ENCODE measurements around the gene OR1C1. TPM values are rescaled to one million over a fixed set of nuclear protein-coding genes. Genes with fewer than 3 reads are reported as not detected.
"Not testable (repeated sequence)": the region's sequence is repeated elsewhere in the genome, so short reads cannot be mapped to it uniquely, and the experiment has no call there.

The OR1C1 gene, protein sequence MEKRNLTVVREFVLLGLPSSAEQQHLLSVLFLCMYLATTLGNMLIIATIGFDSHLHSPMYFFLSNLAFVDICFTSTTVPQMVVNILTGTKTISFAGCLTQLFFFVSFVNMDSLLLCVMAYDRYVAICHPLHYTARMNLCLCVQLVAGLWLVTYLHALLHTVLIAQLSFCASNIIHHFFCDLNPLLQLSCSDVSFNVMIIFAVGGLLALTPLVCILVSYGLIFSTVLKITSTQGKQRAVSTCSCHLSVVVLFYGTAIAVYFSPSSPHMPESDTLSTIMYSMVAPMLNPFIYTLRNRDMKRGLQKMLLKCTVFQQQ
- polyA plus RNA-seq (2013, experiment 1 of 2) = not detected
- not detected for polyA plus RNA-seq (2013, experiment 2 of 2)

DNA sequence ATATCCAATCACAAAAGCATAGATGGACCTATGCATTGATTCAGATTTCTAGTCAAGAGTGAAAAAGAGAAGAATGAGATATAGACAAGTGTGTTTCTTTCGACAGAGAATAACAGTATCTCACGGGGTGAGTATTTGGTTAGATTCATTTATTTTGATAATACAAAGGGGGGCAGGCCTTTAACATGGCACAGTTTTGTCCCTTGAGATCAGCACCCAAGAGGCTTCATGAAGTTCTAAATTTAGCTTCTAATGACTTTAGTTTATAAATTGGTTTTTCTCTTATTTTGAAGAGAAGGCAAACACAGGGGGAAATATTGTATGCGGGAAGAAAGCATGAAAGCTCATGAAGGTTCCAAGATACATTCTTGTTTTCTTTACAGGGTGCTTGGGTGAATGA, at the start of gene OR1C1:
OR1C1 (minus strand) TSS at position 101 of the 400 bp plus-strand sequence. CDS start 2,150 bp downstream, outside the sequence.
- Histone ChIP-seq H3K4me1 (ENCODE audit: insufficient read depth, low read length) (no peaks in the 10 kb centered on the region), H3K9me3 (ENCODE audit: insufficient read depth, low read depth, low read length) (peaks cover 80% of the 10 kb centered on the region), H3K36me3 (ENCODE audit: insufficient read depth, low read length) (no peaks in the 10 kb centered on the region), H3K27me3 (ENCODE audit: insufficient read depth, low read length) (no peaks in the 10 kb centered on the region), H3K27ac (ENCODE audit: low read depth, low read length) (no peak within 1 kb of the TSS), H3K9ac (ENCODE audit: low read depth, low read length) (no peak within 1 kb of the TSS), H3K4me3 (ENCODE audit: low read length) (no peak within 1 kb of the TSS)
- 91% methylated on average over 3 of the region's 3 CpGs for WGBS

DNA sequence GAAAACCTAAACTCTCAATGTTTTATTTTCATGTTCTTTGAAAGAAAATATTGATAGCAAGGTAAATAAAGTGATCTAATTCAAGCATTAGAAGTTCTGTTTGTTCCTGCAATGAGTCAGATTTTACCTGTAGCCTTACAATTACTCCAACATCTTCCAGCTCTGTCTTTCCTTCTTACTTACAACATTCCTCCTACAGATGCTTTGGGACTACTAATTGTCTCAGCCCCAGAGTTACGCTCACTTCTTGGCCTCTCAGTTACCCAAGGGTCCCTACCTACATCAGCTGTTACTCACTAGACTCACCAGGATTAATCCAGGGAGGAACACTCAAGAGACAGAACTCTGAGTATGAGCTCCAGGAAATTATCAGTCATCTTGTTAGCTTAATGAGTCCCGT, 37.2 kb upstream of the OR1C1 start:
- Histone ChIP-seq H3K27ac (ENCODE audit: low read depth, low read length) (no peak overlapping the region), H3K36me3 (ENCODE audit: insufficient read depth, low read length) (no peaks in the 10 kb centered on the region), H3K4me1 (ENCODE audit: insufficient read depth, low read length) (no peaks in the 10 kb centered on the region), H3K4me3 (ENCODE audit: low read length) (no peak overlapping the region), H3K9me3 (ENCODE audit: insufficient read depth, low read depth, low read length) (peaks cover 69% of the 10 kb centered on the region), H3K27me3 (ENCODE audit: insufficient read depth, low read length) (no peaks in the 10 kb centered on the region), H3K9ac (ENCODE audit: low read depth, low read length) (no peak overlapping the region)
- WGBS = 34% methylated on average over 2 of the region's 2 CpGs

DNA sequence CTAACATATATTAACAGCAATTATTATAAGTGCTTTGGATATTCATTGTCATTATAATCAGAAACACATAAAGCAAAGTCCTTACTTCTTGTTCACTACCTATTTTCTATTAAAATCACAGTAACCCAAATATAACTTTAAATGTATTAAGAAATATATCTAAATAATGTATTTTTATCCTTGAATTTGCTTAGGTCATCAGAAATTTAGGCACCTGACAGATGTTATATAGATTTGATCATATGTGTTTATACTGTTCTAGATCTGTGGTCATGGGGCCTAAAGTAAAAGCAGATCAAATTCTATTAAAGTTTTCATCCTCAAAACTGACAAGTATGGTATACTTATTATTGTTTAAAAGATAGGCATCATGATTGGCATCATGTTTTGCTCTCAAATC, 9.2 kb upstream of the OR1C1 start:
- no peak overlapping the region for H3K27ac ChIP-seq (ENCODE audit: low read depth, low read length)
- H3K27me3 ChIP-seq (ENCODE audit: insufficient read depth, low read length) = no peaks in the 10 kb centered on the region
- no peak overlapping the region for H3K9ac ChIP-seq (ENCODE audit: low read depth, low read length)
- no peaks in the 10 kb centered on the region for H3K36me3 ChIP-seq (ENCODE audit: insufficient read depth, low read length)
- H3K4me1 ChIP-seq (ENCODE audit: insufficient read depth, low read length) = no peaks in the 10 kb centered on the region
- peaks cover 80% of the 10 kb centered on the region for H3K9me3 ChIP-seq (ENCODE audit: insufficient read depth, low read depth, low read length)
- no peak overlapping the region for H3K4me3 ChIP-seq (ENCODE audit: low read length)

DNA sequence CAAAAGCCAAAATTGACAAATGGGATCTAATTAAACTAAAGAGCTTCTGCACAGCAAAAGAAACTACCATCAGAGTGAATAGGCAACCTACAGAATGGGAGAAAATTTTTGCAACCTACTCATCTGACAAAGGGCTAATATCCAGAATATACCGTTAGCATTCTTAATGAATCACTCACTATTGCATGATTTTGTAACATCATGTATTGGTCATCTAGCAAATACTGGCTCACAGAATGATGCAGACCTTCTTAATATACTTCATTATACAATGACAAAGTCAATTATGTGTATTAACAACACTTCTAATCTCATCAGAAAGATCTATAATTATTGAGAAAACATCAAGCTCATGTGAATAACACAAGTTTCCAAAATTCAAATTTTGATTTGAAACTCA, 6.0 kb downstream of the OR1C1 start:
- 90% methylated on average over 1 of the region's 1 CpG for WGBS
- peaks cover 71% of the 10 kb centered on the region for H3K9me3 ChIP-seq (ENCODE audit: insufficient read depth, low read depth, low read length)
- H3K27me3 ChIP-seq (ENCODE audit: insufficient read depth, low read length); H3K4me3 ChIP-seq (ENCODE audit: low read length); H3K27ac ChIP-seq (ENCODE audit: low read depth, low read length); H3K36me3 ChIP-seq (ENCODE audit: insufficient read depth, low read length); H3K9ac ChIP-seq (ENCODE audit: low read depth, low read length); H3K4me1 ChIP-seq (ENCODE audit: insufficient read depth, low read length): not testable (repeated sequence)

DNA sequence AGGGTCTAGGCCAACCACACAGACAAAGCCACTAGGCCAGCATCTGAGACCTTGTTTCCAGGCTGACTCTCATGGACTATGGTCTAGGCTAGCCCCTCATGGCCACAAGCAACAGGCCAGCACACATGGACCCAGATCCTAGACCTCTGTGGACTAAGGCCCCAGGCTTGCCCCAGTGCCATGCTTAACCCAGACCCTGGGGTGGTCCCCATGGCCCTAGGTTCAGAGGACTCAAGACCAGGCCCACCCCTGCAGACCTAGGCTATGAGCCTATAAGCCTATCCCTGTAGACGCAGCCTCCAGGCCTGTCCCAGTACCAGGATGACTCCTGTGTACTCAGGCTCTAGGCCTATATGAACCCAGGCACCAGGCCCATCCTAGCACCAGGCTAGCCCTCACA, 10.5 kb downstream of the OR1C1 start:
- Histone ChIP-seq H3K9ac (ENCODE audit: low read depth, low read length) (no peak overlapping the region), H3K27ac (ENCODE audit: low read depth, low read length) (no peak overlapping the region), H3K9me3 (ENCODE audit: insufficient read depth, low read depth, low read length) (peaks cover 73% of the 10 kb centered on the region), H3K27me3 (ENCODE audit: insufficient read depth, low read length) (no peaks in the 10 kb centered on the region), H3K36me3 (ENCODE audit: insufficient read depth, low read length) (no peaks in the 10 kb centered on the region), H3K4me3 (ENCODE audit: low read length) (no peak overlapping the region), H3K4me1 (ENCODE audit: insufficient read depth, low read length) (no peaks in the 10 kb centered on the region)
- 91% methylated on average over 1 of the region's 1 CpG for WGBS

DNA sequence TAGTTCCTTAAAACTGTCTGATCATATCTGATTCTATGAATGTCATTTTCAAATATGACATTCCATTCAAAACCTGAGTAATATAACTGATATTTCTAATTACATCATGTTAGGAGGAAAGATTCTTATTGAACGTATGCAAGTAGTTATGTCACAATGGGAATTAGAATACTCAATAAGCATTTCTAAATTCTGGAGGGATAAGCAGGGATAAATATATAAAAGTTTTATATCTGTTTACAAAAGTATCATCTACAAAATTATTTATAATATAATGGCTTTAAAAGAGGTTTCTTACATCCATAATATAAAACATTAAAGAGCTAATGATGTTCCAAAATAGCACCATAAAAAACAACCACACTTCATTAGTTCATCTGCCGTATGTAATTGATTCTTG, 12.3 kb downstream of the OR1C1 start, which contains the start of gene OR14A2:
OR14A2 (minus strand) TSS at position 101 of the 400 bp plus-strand sequence.
- no peaks in the 10 kb centered on the region for H3K36me3 ChIP-seq (ENCODE audit: insufficient read depth, low read length)
- no peaks in the 10 kb centered on the region for H3K27me3 ChIP-seq (ENCODE audit: insufficient read depth, low read length)
- H3K4me3 ChIP-seq (ENCODE audit: low read length) = no peak within 1 kb of the TSS
- no peak within 1 kb of the TSS for H3K27ac ChIP-seq (ENCODE audit: low read depth, low read length)
- no peak within 1 kb of the TSS for H3K9ac ChIP-seq (ENCODE audit: low read depth, low read length)
- no peaks in the 10 kb centered on the region for H3K4me1 ChIP-seq (ENCODE audit: insufficient read depth, low read length)
- H3K9me3 ChIP-seq (ENCODE audit: insufficient read depth, low read depth, low read length) = peaks cover 85% of the 10 kb centered on the region
- WGBS = 100% methylated on average over 1 of the region's 2 CpGs

DNA sequence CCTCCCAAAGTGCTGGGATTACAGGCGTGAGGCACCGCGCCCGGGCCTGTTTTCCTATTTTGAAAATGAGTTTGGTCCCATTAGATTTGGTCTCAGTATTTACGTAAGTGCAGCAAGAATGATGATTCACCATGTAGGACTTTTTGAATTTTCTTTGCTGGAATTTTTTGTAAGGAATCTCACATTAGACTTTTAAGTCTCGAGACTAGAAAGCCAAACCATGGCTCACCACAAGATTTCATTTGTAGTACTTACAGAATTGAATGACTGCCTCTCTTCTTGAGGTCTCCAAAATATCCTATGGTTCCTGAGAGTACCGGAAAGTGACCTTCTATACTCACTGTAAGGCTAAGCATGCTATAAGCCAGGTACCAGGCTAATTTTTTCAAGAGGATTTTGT, 12.7 kb downstream of the OR1C1 start:
- H3K9me3 ChIP-seq (ENCODE audit: insufficient read depth, low read depth, low read length) = peaks cover 85% of the 10 kb centered on the region
- no peak overlapping the region for H3K9ac ChIP-seq (ENCODE audit: low read depth, low read length)
- H3K27me3 ChIP-seq (ENCODE audit: insufficient read depth, low read length) = no peaks in the 10 kb centered on the region
- no peaks in the 10 kb centered on the region for H3K4me1 ChIP-seq (ENCODE audit: insufficient read depth, low read length)
- H3K4me3 ChIP-seq (ENCODE audit: low read length) = no peak overlapping the region
- no peaks in the 10 kb centered on the region for H3K36me3 ChIP-seq (ENCODE audit: insufficient read depth, low read length)
- 87% methylated on average over 7 of the region's 7 CpGs for WGBS
- no peak overlapping the region for H3K27ac ChIP-seq (ENCODE audit: low read depth, low read length)

DNA sequence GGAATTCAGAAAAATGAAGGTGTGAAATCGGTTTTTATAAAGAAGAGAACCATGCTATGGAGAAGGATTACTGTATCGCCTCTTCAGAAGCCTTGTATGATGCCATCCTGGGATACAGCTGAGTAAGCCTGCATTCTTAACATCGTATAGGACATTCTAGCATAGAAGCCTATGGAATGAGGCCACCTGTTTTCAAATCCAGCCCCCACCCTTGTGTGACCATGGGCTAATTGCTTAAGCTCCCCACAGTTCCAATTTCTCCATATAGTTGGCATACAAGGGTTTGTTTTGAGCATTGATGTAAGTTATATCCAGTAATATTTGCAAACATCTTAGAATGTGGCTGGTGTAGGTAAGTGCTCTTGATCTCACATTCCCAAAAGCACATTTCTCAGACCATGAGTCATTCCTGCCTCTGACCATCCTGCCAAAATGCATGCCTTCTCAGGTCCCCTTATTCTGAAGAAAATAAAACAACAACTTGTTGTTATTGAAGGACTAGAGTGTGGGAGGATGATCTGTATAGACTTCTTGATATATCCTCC, 13.9 kb downstream of the OR1C1 start:
- Histone ChIP-seq H3K27me3 (ENCODE audit: insufficient read depth, low read length) (no peaks in the 10 kb centered on the region), H3K4me3 (ENCODE audit: low read length) (no peak overlapping the region), H3K9me3 (ENCODE audit: insufficient read depth, low read depth, low read length) (peaks cover 81% of the 10 kb centered on the region), H3K4me1 (ENCODE audit: insufficient read depth, low read length) (no peaks in the 10 kb centered on the region), H3K9ac (ENCODE audit: low read depth, low read length) (no peak overlapping the region), H3K27ac (ENCODE audit: low read depth, low read length) (no peak overlapping the region), H3K36me3 (ENCODE audit: insufficient read depth, low read length) (no peaks in the 10 kb centered on the region)
- WGBS = 67% methylated on average over 3 of the region's 3 CpGs

DNA sequence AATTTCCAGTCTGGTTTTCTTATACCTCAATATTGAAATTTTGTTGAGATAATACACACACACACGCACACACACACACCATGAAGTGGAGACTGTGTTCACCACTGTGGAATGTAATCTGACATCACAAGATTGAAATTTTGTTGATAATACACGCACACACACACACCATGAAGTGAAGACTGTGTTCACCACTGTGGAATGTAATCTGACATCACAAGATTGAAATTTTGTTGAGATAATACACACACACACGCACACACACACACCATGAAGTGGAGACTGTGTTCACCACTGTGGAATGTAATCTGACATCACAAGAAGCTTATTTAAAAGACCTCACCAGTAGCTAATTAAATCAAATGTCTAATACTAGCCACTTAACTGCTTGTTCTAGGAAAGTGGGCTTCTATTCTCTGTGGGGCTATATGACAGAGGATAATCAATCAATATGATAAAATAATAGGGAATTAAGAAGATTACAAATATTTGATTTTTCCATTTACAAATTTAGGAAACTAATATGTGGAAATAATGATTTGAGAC, 18.1 kb downstream of the OR1C1 start:
- WGBS = 20% methylated on average over 1 of the region's 3 CpGs
- H3K27me3 ChIP-seq (ENCODE audit: insufficient read depth, low read length); H3K4me3 ChIP-seq (ENCODE audit: low read length): not testable (repeated sequence)

DNA sequence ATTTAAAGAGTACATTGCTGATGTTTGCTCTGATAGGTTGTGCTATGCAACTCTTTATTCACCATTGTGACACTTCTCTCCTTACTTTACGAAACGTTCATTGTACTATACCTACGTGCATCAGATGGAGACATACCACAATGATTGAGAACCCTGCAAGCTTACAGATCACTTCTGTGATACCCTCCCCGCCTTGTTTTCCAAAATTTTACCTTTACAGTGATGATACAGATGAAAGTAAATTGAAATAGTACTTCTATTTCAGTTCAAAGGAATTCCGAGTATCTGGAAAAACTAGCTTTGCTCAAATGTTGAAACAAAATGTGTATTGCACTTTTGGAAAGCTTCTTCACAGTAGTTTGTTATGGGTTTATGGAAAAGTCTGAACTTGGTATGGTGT, 18.6 kb downstream of the OR1C1 start:
- Histone ChIP-seq H3K27ac (ENCODE audit: low read depth, low read length) (no peak overlapping the region), H3K4me1 (ENCODE audit: insufficient read depth, low read length) (no peaks in the 10 kb centered on the region), H3K9ac (ENCODE audit: low read depth, low read length) (no peak overlapping the region), H3K36me3 (ENCODE audit: insufficient read depth, low read length) (no peaks in the 10 kb centered on the region), H3K9me3 (ENCODE audit: insufficient read depth, low read depth, low read length) (peaks cover 84% of the 10 kb centered on the region), H3K27me3 (ENCODE audit: insufficient read depth, low read length) (no peaks in the 10 kb centered on the region), H3K4me3 (ENCODE audit: low read length) (no peak overlapping the region)
- 83% methylated on average over 4 of the region's 5 CpGs for WGBS

More for the DNA sequence above, 18.1 kb downstream of the OR1C1 start:
- H3K36me3 ChIP-seq (ENCODE audit: insufficient read depth, low read length); H3K27ac ChIP-seq (ENCODE audit: low read depth, low read length); H3K9ac ChIP-seq (ENCODE audit: low read depth, low read length); H3K4me1 ChIP-seq (ENCODE audit: insufficient read depth, low read length): not testable (repeated sequence)
- peaks cover 83% of the 10 kb centered on the region for H3K9me3 ChIP-seq (ENCODE audit: insufficient read depth, low read depth, low read length)

DNA sequence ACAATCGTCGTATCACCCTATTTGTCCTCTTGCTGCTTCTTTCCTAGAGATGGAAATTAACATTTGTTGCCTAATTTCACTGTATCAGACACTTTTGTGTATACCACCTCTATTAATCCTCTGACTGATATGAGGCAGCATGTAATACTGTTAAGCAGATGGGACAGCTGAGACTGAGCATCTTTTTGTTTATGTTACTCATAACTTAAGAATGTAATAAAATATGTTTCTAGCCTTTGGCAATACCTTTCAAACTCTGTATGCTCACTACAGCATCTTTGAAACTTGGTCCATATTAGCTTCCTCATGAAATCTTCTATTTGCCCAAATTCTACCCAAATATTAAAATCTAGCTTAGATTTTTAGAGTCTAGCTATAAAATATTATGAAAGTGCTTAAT, 19.6 kb downstream of the OR1C1 start:
- no peak overlapping the region for H3K27ac ChIP-seq (ENCODE audit: low read depth, low read length)
- H3K36me3 ChIP-seq (ENCODE audit: insufficient read depth, low read length) = no peaks in the 10 kb centered on the region
- WGBS = 100% methylated on average over 2 of the region's 2 CpGs
- H3K9ac ChIP-seq (ENCODE audit: low read depth, low read length) = no peak overlapping the region
- no peaks in the 10 kb centered on the region for H3K27me3 ChIP-seq (ENCODE audit: insufficient read depth, low read length)
- no peaks in the 10 kb centered on the region for H3K4me1 ChIP-seq (ENCODE audit: insufficient read depth, low read length)
- H3K4me3 ChIP-seq (ENCODE audit: low read length) = no peak overlapping the region
- peaks cover 80% of the 10 kb centered on the region for H3K9me3 ChIP-seq (ENCODE audit: insufficient read depth, low read depth, low read length)
